Endothelial cell of umbilical vein (primary cell): ENCODE data around the gene FOXO6. TPM values are rescaled to one million over a fixed set of nuclear protein-coding genes. Genes with fewer than 3 reads are reported as not detected.

Source experiments
- BruUV-seq: library from RNA; stranded (reverse); fragments of 400-500 nt; replicated peaks from 2 replicates; lab custom pipeline; 2021; lab: Mats Ljungman, UMichigan
- CTCF ChIA-PET: fragments of 300-600, 350-600 bp; sonication (Branson Sonifier 250); formaldehyde crosslinking; loops from one replicate; lab custom pipeline; 2021; ENCODE audit warnings: antibody characterized with exemption, inconsistent platforms; lab: Charles Lee
- POLR2A ChIA-PET: fragments of 300-600, 350-600 bp; sonication (Branson Sonifier 250); formaldehyde crosslinking; loops from one replicate; lab custom pipeline; 2021; ENCODE audit warnings: antibody characterized with exemption, inconsistent platforms; lab: Charles Lee
- DNase-seq: peaks from one replicate; pipeline ENCODE4 v3.0.0-alpha.2; 2011; ENCODE audit warnings: low read depth, low spot score
- FAIRE-seq: peaks from 2 replicates; lab custom pipeline; 2011; peaks lifted over from hg19 to GRCh38; lab: Jason Lieb, UNC
- H2AFZ ChIP-seq: 2 replicates; pipeline ENCODE4 v1.6.0; 2012; ENCODE audit warnings: low read depth, low read length, control low read depth, inconsistent platforms
- H3K27ac ChIP-seq: 2 replicates; pipeline ENCODE4 v1.5.1; 2011; ENCODE audit warnings: low read depth, mild to moderate bottlenecking, control low read depth, low read length, moderate library complexity; ENCODE audit not compliant: insufficient read depth
- H3K27me3 ChIP-seq, 2 experiments: 2 replicates each; pipeline versions ENCODE4 v1.6.0 to v1.6.1; 2011; ENCODE audit warnings: low read length in 2 of 2, mixed read lengths in 1 of 2; ENCODE audit not compliant: control insufficient read depth in 2 of 2, insufficient read depth in 2 of 2
- H3K36me3 ChIP-seq, 2 experiments: 2 replicates in 1 of 2; 3 replicates in 1 of 2; pipeline ENCODE4 v1.5.1; 2011; ENCODE audit warnings: low read length in 2 of 2, mild to moderate bottlenecking in 1 of 2, moderate library complexity in 1 of 2; ENCODE audit not compliant: control insufficient read depth in 2 of 2, insufficient read depth in 2 of 2; ENCODE audit errors: extremely low read depth in 1 of 2
- H3K4me1 ChIP-seq: 3 replicates; pipeline ENCODE4 v1.5.1; 2011; ENCODE audit warnings: mild to moderate bottlenecking, low read length; ENCODE audit not compliant: control insufficient read depth, insufficient read depth; ENCODE audit errors: extremely low read depth
- H3K4me2 ChIP-seq: 2 replicates; pipeline ENCODE4 v1.6.1; 2011; ENCODE audit warnings: low read length, control low read depth, mixed read lengths; ENCODE audit not compliant: insufficient read depth
- H3K4me3 ChIP-seq, 3 experiments: fragments of 200-600 bp in 1 of 3; sonication (generic), shearing (Covaris generic) in 1 of 3; replicated peaks in 1 of 3; 2 replicates each; pipeline ENCODE4 v1.5.1; 2011 to 2016; ENCODE audit warnings: control low read depth in 3 of 3, low read length in 3 of 3, mild to moderate bottlenecking in 2 of 3, inconsistent platforms in 1 of 3, low read depth in 1 of 3, moderate library complexity in 1 of 3; ENCODE audit not compliant: insufficient read depth in 1 of 3
- H3K79me2 ChIP-seq: 2 replicates; pipeline ENCODE4 v1.6.0; 2012; ENCODE audit warnings: low read length, inconsistent platforms; ENCODE audit not compliant: control insufficient read depth, insufficient read depth
- H3K9ac ChIP-seq: replicated peaks from 2 replicates; pipeline ENCODE3; 2011; ENCODE audit warnings: low read length, control low read depth; ENCODE audit not compliant: insufficient read depth; ENCODE audit errors: extremely low read depth
- H3K9me1 ChIP-seq: replicated peaks from 3 replicates; pipeline ENCODE4 v1.6.0; 2011; ENCODE audit warnings: mild to moderate bottlenecking, low read length; ENCODE audit not compliant: control insufficient read depth, insufficient read depth; ENCODE audit errors: extremely low read depth
- H3K9me3 ChIP-seq: replicated peaks from 2 replicates; pipeline ENCODE4 v1.5.1; 2012; ENCODE audit warnings: low read length, inconsistent platforms; ENCODE audit not compliant: control insufficient read depth, insufficient read depth
- H4K20me1 ChIP-seq: replicated peaks from 2 replicates; pipeline ENCODE3; 2011; ENCODE audit warnings: mild to moderate bottlenecking, low read length; ENCODE audit not compliant: control insufficient read depth, insufficient read depth; ENCODE audit errors: extremely low read depth
- EZH2 ChIP-seq: IDR thresholded peaks from 2 replicates; pipeline ENCODE4 v1.6.1; 2012; ENCODE audit warnings: borderline replicate concordance, low read depth, mild to moderate bottlenecking, moderate library complexity, low read length, inconsistent platforms; ENCODE audit not compliant: severe bottlenecking
- FOS ChIP-seq: IDR thresholded peaks from 2 replicates; pipeline ENCODE4 v1.6.1; 2011; ENCODE audit warnings: mild to moderate bottlenecking, low read length, moderate library complexity, borderline replicate concordance; ENCODE audit not compliant: insufficient read depth
- GATA2 ChIP-seq: IDR thresholded peaks from 2 replicates; pipeline ENCODE4 v1.7.0; 2011; ENCODE audit warnings: low read depth, mild to moderate bottlenecking, moderate library complexity, mixed read lengths, low read length; ENCODE audit not compliant: insufficient read length, insufficient read depth
- JUN ChIP-seq: IDR thresholded peaks from 2 replicates; pipeline ENCODE4 v1.6.1; 2011; ENCODE audit warnings: borderline replicate concordance, low read depth; ENCODE audit not compliant: insufficient read length, insufficient read depth
- MYC ChIP-seq: IDR thresholded peaks from one replicate; pipeline ENCODE4 v1.6.1; 2011; ENCODE audit warnings: mild to moderate bottlenecking, low read depth, low read length
- POLR2A ChIP-seq: IDR thresholded peaks from 2 replicates; pipeline ENCODE4 v1.6.1; 2012; ENCODE audit warnings: low read depth, mild to moderate bottlenecking, control low read depth, low read length
- POLR2AphosphoS5 ChIP-seq: IDR thresholded peaks from 2 replicates; pipeline ENCODE4 v1.6.1; 2012; ENCODE audit warnings: low read depth, mild to moderate bottlenecking, control low read depth, low read length, moderate library complexity; ENCODE audit not compliant: insufficient read depth
- dilution Hi-C: fragments of 300-500 bp; cut with MboI; formaldehyde crosslinking; loops from one replicate; pipeline ENCODE4 v1.15.0; 2019; ENCODE audit warnings: low sequenced_read_pairs; ENCODE audit not compliant: extremely low pct_ligation_motif_present
- intact Hi-C: fragments of 100-400 bp; cut with micrococcal nuclease; formaldehyde crosslinking; loops from one replicate; pipeline ENCODE4 v1.10.0; 2022
- polyA plus RNA-seq, 4 experiments: library from polyadenylated mRNA; depleted of rRNA in 3 of 4; stranded (reverse) in 3 of 4; unstranded in 1 of 4; fragments of >200 nt; gene quantifications; 2 replicates each; pipeline versions ENCODE4 v1.2.1 to v1.2.3, GENCODE V29; 2011 to 2012; ENCODE audit warnings: missing spikeins in 1 of 4
- total RNA-seq: library from RNA; stranded (reverse); gene quantifications from 2 replicates; pipeline ENCODE4 v1.2.3, GENCODE V29; 2021
- TF ChIP-seq, protein P1 (sequence below), 2 donors: IDR thresholded peaks; 1 replicate in 1 of 2; 2 replicates in 1 of 2; pipeline ENCODE4 v1.5.1; 2011; ENCODE audit warnings: low read length in 2 of 2, mild to moderate bottlenecking in 2 of 2, moderate library complexity in 2 of 2, control low read depth in 1 of 2, inconsistent platforms in 1 of 2, low read depth in 1 of 2; ENCODE audit not compliant: insufficient read depth in 1 of 2; ENCODE audit errors: extremely low read depth in 1 of 2
- TF ChIP-seq, protein P2 (sequence below): IDR thresholded peaks from 2 replicates; pipeline ENCODE4 v1.6.1; 2011; ENCODE audit not compliant: insufficient read depth, insufficient read length

The FOXO6 gene
- total and polyA plus RNA-seq, 2 donors (not counting 3 experiments of a cell fraction or from before 2014, with no cell fraction given) = 0.04 to 0.38 TPM

DNA sequence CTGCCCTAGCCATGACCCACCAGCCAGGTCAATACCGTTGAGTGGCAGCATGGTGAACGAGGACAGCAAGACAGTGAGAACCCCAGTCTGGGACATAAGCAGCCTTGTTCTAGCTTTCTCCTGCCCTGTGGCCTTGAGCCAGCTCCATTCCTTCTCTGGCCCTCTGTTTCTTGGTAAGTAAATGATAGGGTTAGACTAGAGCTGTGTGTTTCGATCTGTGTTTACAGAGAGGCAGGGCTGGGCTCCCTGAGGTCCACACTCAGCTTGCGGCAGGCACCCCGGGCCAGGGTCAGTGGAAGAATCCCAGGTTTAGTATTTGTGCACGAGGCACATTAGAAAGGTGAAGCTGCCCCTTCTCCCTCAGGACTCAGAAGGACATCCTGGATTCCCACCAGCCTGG, 27.3 kb downstream of the FOXO6 start:
- no TSS peak for BruUV-seq
- Histone ChIP-seq H3K27ac (no peak overlapping the region), H3K4me2 (no peak overlapping the region), H3K36me3 (no peaks in the 10 kb centered on the region), H3K9me1 (no peaks in the 10 kb centered on the region), H3K4me3 (no peak overlapping the region), H3K9ac (no peak overlapping the region), H3K79me2 (no peaks in the 10 kb centered on the region), H3K4me1 (no peaks in the 10 kb centered on the region), H2AFZ (no peak overlapping the region), H3K27me3 (peaks cover 6 to 20% of the 10 kb centered on the region in 2 experiments), H4K20me1 (no peaks in the 10 kb centered on the region), H3K9me3 (no peaks in the 10 kb centered on the region)
- intact Hi-C loops = no loop called here
- ChIA-PET CTCF (interaction anchor here (0.5 kb wide), 1 partner anchor 440 kb away, joined by 3 read pairs; no protein-coding TSS in a partner anchor), POLR2A (no interaction called here)
- dilution Hi-C loops = no loop called here
- TF ChIP-seq, protein P1, sequence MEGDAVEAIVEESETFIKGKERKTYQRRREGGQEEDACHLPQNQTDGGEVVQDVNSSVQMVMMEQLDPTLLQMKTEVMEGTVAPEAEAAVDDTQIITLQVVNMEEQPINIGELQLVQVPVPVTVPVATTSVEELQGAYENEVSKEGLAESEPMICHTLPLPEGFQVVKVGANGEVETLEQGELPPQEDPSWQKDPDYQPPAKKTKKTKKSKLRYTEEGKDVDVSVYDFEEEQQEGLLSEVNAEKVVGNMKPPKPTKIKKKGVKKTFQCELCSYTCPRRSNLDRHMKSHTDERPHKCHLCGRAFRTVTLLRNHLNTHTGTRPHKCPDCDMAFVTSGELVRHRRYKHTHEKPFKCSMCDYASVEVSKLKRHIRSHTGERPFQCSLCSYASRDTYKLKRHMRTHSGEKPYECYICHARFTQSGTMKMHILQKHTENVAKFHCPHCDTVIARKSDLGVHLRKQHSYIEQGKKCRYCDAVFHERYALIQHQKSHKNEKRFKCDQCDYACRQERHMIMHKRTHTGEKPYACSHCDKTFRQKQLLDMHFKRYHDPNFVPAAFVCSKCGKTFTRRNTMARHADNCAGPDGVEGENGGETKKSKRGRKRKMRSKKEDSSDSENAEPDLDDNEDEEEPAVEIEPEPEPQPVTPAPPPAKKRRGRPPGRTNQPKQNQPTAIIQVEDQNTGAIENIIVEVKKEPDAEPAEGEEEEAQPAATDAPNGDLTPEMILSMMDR (IDR thresholded peaks at IDR 0.05; ENCODE audit: extremely low read depth in 1 of 2, insufficient read depth in 1 of 2, low read depth in 1 of 2, low read length in 2 of 2) = no peak
- TF ChIP-seq EZH2 (no peak), FOS (no peak), GATA2 (no peak), MYC (no peak), POLR2A (no peak), POLR2AphosphoS5 (no peak), JUN (no peak)
- TF ChIP-seq, protein P2, sequence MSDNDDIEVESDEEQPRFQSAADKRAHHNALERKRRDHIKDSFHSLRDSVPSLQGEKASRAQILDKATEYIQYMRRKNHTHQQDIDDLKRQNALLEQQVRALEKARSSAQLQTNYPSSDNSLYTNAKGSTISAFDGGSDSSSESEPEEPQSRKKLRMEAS = no peak
- FAIRE-seq (no peak), DNase-seq (no peak)
